HG03469 (cell line): ENCODE data around the gene PIGC.

Source experiments
- ATAC-seq: cut with Tn5 transposase; IDR thresholded peaks from one replicate; pipeline ENCODE4 v1.9.1; 2021; ENCODE audit warnings: mild to moderate bottlenecking, moderate library complexity, moderate number of reproducible peaks; ENCODE audit not compliant: unreplicated experiment

PIGC gene

GRCh38 chr1:172443666-172444453 is at the start of gene PIGC:
PIGC (minus strand) TSS chr1:172444069; CDS start chr1:172442622, 1,447 bp downstream.
- ATAC-seq: peak; percentile 94

DNA sequence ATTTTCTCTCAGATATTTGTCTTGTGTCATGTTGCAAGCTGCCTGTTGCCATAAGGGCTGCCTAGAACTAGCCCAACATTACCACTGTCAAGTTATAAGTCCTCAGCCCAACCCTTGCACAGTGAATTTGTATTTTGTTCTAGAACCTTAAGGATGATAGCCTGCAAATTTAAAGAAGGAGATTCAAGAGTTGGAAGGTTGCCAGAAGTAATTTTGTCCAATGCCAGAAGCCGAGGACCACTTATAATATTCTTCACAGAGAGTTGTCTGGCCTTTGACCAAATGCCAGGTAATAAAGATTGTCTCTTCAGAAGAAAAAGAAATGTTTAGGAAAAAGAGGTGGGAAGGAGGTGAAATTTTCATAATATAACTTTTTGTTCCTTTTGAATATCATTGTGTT is 48.6 kb upstream of the PIGC start:
- ATAC-seq: no peak

DNA sequence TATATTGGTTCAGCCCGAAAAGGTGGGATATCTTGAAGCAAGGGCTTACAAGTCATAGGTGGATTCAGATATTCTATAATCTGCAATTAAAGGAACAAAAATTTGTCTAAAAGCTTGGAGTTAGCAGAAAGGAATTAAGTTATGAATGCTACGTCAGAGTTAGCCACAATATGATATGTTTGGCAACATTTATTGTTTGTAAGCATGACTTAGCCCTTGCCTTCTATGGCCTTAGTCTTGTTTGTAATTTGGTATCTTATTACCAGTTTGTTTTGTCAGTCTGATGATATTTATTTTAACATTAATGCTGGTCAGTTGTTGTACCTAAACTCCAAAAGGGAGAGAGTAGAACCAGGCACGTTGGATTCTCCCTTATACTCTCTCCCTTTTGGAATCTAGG is 46.0 kb upstream of the PIGC start:
- no peak for ATAC-seq

DNA sequence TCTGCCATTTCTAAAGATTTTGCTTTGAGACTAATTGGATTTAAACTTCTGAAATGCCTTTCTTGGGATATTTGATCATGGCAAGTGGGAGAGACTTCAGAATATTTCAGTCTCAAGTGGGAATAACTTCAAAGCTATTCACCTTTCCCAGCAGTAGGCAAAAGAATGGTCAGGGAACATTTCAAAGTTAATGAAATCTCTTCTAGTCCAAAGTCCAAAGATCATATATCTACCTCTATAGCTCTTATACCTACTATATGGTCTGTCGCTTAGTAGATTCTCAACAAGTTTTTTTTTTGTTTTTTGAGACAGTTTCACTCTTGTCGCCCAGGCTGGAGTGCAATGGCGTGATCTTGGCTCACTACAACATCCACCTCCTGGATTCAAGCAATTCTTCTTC is 44.5 kb upstream of the PIGC start:
- no peak for ATAC-seq

GRCh38 chr1:172487550-172487949 is 43.7 kb upstream of the PIGC start:
- no peak for ATAC-seq

- ATAC-seq: no peak
These were observed 43.1 kb upstream of the PIGC start for GRCh38 chr1:172486805-172487454.

DNA sequence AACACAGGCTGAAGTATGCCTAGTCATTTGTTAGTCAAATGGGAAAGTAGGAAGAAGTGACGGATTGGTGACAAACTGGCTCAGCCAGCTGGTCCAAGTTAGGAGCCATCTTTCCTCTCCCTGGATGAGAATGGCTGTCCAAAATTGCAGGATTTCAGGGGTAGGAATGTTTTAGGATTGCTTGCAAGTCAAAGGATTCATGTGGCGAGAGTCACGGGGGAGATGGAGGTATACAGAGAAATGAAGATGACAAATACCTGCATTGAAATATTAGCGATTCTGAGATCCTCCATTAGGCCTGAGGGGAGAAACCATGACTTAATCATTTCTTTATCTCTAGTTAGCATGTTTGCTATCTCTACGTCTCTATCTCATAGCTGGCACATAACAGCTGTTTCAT is 41.8 kb upstream of the PIGC start:
- ATAC-seq: no peak

- no peak for ATAC-seq
These were observed 40.4 kb upstream of the PIGC start for GRCh38 chr1:172484252-172484651.

GRCh38 chr1:172483448-172483847 is 39.6 kb upstream of the PIGC start:
- ATAC-seq: no peak

DNA sequence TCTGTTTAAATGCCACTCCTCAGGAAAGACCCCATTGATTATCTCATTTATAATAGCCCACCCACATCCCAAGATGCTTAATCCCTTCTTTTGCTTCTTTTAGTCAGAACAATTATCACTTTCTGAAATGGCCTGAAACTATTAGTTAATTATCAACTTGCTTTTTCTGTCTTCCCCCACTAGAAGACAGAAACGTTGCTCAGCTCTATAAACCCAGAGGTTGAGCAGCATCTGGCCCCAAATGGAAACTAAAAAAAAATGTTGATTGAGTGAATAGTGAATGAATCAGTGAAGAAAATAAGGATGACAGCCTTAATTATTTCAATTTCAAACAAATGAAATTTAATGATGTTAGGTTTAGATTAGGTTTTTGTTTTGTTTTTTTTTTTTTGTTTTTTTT is 38.2 kb upstream of the PIGC start:
- ATAC-seq: no peak

DNA sequence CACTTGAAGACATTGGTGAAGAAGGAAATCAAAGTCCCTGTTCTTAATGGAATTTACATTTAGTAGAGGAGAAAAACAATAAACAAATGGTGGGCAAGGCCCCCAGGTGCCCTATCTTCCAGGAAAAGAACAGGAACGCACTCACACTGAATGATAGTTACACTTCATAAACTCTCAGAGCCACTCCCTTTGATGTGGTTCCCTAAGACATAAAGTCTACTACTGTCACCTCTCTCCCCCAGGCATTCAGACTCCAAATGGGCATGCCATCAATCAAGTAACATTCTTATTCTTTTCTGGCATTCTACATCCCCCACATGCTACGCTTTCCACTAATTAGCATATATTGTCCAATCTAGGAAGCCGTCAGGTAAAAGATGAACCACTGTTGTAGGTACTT is 36.6 kb upstream of the PIGC start:
- no peak for ATAC-seq

DNA sequence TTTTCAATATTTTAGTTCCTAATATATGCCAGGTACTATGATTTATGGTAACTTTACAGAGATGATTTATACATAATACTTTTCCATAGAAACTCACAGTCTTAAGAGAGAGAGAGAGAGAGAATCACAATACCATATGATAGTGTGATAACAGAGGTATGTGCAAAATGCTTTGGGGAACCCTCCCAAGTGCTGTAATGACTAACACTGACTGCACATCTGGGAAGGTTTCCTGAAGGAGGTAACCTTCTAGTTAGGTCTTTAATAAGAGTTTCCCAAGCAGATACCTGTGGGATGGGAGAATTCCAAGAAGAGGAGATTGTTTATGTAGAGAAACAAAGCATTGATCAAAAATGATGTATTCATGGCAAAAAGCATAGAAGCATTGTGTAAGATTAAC is 34.6 kb upstream of the PIGC start:
- ATAC-seq: no peak

DNA sequence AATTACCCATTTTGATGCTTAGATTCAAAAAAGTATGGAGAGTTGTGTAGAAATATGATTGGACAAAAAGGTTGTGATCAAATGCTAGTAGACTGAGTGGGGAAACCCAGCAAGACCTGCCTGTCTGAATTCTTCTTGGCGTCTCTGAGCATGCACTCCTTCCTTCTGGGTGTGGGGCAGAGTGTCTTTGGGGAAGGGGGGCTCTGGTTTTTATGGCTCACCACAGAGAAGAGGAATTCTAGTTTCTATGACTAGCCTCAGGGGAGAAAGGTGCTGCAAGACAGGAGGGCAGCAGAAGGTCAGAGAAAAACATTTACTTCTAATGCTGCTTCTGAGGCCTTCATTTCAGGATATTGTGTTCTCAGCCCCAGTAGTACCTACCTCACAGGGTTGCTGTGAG is 33.9 kb upstream of the PIGC start:
- no peak for ATAC-seq

DNA sequence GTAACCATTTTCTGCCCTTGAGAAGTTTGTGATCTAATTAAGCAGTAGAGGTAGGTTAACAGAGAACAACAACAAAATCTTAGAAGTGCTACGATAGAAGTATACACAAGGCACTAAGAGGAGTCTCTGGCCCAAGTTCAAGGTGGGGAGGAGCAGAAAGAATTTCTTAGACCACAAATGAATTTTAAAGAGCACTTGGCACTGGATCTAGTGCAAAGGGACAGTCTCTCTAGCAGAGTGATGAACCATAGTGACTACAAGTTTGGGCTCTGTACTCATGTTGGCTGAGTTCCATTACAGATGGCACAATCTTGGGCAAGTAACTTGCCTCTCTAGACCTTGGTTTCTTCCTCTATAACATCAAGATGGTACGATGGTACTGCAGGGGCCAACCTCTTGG is 33.3 kb upstream of the PIGC start:
- no peak for ATAC-seq

GRCh38 chr1:172476218-172476811 is 32.4 kb upstream of the PIGC start:
- no peak for ATAC-seq

- no peak for ATAC-seq
These were observed 30.0 kb upstream of the PIGC start for GRCh38 chr1:172473842-172474241.

DNA sequence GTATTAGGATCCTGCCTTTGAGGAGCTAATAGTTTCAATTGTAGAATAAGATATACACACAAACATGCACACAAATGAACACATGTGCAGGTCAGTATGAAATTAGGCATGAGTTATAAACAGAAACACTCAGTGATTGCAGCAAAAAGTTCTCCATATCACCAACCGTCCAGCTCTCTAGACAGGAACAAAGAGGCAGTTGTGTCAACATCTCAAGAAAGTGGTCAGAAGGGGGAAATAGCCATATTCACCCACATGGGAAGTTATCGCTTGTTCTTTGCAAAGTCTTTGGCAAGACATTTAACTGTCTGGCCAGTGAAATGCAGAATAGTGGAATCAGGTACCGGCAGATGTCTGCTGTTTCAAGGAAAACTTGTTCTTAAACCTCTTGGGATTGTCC is 29.4 kb upstream of the PIGC start:
- no peak for ATAC-seq

- ATAC-seq: no peak
These were observed 28.6 kb upstream of the PIGC start for GRCh38 chr1:172472495-172472894.

GRCh38 chr1:172471666-172472065 is 27.8 kb upstream of the PIGC start:
- ATAC-seq: no peak

- ATAC-seq: no peak
These were observed 26.3 kb upstream of the PIGC start for GRCh38 chr1:172470149-172470548.

- no peak for ATAC-seq
These were observed 25.8 kb upstream of the PIGC start for GRCh38 chr1:172469717-172470116.

GRCh38 chr1:172468296-172468695 is 24.4 kb upstream of the PIGC start:
- no peak for ATAC-seq
